ENCODE data around the gene COL12A1.

COL12A1 gene

DNA sequence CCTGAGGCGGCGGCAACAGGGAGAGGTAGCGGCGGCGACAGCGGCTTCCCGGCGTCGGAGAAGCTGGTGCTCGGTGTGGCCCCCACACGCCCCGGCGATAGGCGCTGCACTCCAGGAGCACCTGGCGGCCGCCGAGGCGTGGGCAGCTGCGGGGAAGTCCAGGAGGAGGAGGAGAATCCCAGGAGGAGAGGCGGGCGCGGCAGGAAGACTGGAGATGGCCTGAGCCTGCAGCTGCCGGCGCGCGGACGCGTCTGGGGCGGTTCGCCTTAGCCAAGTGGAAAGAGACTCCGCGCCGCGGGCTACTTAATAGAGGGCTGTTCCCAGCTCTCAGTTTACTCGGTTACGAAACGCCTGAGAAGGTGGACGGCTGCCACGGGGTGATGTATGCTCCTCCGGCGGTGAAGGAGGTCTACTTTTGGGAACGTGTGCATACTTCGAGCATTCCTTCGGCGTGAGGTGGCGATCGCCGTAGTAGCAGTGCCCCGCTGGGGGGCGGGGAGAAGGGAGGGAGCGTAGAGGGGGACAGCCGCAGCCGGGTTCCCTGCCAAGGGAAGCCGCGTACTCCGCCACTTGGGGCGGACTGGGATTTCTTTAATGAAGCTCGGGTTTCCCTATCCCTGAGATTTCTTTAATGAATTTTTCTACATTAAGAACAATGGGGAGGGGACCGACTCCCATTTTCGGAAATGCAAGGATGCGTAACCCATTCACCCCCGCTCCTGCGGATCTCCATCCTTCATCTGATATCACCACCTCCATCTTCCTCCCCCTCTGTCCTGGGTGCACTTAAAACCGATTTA, at the start of gene COL12A1:
COL12A1 (minus strand) TSS at position 278 of the 800 bp plus-strand sequence. CDS start 3,261 bp downstream, outside the sequence.
- DNase-seq, result peak; percentile 48

DNA sequence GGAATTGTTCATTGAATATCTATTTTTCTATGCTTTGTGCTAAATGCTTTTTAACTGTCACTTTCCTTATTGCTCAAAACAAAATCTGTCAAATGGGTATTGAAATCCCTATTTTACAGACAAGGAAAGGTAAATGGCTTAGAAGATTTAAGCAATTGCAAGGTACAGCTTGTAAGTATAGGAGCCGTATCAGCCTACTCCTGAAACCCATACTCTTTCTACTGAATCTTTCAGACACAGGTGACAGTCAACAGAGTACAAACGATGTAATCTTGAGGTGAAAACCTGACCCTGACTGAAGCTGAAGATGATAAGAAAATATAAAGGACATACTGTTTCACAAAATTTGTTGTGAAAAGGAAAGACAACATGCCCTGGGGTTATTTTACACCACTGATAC, 44.7 kb upstream of the COL12A1 start:
- no peak for DNase-seq

DNA sequence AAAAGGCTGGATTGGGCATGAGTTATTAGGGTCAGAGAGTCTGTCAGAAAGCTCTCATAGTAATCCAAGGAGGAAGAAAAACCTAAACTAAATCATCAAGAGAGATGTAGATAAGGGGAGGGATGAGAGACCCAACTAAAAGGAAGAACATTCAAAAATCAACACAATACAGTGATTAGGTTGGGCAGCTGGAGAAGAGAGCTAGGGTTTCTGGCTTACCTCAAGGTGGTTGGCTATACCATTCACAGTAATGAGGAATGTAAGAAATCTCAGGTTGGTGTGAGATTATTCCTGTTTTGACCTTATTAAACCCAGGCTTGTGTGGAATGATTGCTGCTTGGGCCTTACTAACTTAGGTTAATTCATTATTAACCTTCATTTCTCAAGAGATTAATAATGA, 44.0 kb upstream of the COL12A1 start:
- no peak for DNase-seq

DNA sequence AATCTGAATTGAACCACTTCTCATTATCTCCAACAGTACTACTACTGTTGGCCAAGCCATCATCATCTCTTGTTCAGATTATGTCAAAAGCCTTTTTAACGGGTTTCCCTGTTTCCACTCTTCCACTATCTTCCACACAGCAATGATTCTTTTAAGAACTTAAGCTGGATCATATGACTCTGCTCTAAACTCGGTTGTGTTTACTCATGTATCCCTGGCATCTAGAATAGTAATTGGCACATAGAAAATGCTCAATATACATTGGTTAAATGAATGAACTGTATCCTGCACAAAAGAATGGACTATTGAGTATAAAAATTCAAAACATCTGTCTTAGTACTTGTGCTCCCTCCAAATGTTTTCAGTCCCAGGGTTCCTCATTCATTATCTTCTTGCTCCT, 40.5 kb upstream of the COL12A1 start:
- no peak for DNase-seq

DNA sequence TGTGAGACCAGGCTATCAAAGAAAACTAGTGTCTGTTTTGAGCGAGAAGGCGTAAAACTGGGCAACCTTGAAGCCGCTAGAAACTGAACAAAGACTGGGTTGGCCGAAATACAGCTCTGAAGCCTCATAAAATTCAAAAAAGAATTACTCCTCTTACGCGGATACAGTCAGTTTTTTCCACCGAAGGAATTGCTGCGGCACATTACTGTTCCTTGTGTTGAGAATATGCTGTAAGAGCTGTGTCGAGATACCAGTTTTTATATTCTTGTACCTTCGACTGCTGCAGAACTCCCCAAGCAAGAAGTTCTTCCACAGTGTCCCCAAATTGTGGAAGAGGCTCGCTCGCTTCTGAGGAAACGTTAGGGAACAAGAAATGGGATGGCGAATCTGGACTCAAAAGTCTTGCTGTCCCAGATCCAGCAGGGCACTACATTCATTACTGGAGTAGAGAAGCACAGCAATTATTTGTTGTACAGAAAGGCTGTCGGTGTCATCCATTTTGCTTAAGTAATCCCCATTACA, 38.3 kb upstream of the COL12A1 start:
- DNase-seq, result no peak

DNA sequence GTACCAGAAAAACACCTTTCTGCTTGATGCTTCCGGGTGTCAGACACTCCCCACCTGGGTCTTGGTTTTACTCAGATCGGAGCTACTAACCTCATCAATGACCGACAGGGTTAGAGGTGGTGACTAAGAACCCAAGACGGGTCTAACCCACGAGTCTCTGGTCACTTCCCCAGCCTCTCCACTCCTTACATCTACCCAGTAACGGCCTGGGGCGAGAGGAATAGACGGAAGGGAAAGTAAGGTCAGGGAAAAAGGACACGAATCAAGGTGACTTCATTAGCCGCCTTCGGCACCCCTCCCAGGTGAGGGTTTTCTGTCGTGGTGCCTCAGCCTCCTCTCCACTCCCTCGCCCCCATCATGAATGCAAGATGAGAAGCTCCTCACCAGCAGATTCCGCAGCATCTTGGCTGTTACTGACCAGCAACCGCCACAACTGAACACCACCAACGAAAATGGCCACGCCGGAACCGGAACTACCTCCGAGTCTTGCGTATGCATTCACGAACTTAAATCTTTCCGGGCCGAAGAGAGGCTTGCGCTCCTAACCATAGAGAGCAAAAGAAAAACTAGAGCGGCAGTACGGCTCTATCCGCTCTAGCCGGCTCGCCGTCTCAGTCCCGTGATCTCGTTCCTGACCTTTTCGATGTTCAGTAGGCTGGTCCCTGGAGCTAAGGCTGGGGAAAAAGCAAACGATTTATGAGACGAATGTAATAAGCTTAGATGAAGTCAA, 37.6 kb upstream of the COL12A1 start, which contains the start of gene COX7A2:
COX7A2 (minus strand) TSS at position 469 of the 730 bp plus-strand sequence; CDS start at position 402, 67 bp downstream.
- peak; percentile 97 for DNase-seq

DNA sequence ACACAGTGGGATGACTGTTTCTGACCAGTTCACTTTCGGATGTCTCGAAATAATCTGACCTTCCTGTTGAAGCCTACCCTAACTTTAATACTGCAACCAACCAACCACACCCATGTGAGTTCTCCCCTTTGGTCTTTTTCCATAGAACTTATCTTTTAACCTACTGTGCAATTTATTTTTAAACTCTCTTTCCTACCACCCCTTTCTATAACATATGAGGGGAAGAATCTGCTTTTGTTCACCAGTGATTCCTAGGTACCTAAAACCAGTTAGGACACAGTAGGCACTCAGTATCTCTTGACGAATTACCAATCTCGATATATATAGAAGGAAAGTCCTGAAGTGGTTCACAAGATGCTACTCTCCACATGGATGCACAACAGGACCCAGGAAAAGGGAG, 30.8 kb upstream of the COL12A1 start:
- DNase-seq, result no peak

DNA sequence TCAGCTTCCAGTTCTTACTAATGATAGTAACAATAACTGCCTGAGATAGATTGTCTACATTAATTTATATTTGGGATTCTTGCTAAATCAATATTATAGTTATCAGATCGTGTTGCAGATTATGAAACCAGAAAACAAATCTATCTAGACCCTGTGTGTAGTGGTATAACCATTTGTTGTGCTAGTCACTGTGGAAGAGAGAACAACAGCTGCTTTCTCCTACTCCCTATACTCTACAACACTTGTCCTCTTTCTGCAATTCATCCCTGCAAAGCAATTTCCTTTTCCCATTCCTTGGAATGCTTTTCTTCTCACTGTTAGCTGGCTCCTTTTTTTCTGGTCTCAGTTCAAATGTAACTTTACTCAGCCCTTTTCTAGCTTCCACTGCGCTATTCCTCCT, 29.4 kb upstream of the COL12A1 start:
- DNase-seq, result no peak

DNA sequence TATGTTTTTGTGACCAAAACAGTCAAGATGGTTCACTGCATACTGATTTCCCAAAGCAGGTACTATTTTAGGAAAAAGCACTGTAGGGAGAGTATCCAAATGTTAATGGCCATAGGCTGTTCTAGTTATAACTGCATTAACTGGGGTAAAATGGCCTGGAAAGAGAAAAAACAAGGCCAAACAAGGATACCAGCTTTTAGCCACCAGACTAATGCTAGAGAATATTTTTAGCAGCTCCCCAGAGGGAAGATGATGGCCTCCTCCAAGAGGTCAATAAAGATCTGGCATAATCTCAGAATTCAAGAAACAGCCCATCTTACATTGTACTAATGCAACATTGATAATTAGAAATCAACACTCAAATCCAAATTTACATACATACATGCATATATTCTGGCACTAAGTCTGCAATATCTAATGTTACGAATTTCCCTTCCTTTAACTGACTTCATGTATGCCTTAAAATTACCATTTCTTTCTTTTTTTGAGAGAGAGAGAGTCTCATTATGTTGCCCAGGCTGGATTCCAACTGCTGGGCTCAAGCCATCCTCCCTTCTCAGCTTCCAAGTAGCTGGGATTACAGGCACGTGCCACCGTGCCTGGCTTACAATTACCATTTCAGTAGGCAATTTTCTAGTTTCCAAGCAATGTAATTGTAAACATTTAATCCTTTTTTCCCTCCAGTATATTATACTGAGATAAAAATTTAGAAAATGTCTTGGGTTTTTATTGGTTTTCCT, 28.4 kb upstream of the COL12A1 start:
- DNase-seq, result peak; percentile 15

DNA sequence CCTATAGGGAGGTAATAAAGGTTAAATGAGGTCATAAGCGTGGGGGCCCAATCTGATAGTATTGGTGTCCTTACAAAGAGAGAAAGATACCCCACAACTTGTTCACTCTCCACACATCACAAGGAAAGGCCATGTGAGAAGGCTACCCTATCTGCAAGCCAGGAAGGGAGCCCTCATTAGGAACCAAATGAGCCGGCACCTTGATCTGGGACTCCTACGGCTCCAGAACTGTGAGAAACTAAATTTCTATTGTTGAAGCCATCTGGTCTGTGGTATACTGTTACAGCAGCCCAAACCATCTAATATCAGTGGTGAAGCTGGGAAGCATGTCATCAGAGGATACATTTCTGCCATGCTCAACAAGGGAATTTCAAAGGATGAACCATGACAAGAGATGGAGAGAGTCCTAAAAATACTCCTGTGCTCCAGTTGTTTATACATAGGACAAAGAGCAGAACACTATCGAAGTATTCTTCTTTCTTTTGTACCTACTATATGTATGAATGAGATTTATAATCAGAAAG, 27.3 kb upstream of the COL12A1 start:
- DNase-seq, result no peak

DNA sequence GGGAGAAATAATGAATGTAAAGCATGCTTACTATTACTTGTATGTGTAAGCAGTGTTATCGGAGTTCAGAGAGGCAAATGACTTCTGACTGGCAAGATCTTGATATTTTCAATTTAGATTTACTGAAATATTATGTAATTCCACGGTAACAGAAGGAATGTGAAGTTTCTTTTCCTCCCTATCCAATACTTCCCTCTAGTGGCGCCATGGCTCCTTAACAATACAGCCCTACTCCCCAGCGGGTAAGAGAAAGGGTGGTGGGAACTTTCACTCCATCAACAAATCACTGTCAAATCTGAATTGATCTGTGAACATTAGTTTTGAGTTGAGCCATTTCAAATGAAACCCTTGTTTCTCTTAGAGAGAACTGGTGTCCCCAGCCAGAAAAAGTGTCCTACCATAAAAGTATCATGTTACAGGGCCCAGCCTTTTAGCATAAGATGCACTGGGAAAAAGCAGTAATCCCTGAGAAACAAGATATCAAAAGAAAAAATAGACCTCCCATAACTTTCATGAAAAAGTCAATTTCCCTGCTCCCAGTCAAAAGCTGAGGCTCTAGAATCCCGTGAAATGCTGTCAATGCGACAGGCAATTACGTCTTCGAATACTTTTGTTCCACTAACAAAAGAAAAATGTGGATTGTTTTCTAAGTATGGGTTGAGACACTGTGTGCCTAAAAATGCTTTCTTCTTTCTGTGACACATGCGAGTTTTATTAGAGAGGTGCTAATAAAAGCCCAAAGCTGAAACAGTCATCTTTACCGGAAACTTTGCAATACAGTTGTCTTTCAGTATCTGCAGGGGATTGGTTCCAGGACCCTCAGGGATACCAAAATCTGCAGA, 24.9 kb upstream of the COL12A1 start:
- DNase-seq, result peak; percentile 7

DNA sequence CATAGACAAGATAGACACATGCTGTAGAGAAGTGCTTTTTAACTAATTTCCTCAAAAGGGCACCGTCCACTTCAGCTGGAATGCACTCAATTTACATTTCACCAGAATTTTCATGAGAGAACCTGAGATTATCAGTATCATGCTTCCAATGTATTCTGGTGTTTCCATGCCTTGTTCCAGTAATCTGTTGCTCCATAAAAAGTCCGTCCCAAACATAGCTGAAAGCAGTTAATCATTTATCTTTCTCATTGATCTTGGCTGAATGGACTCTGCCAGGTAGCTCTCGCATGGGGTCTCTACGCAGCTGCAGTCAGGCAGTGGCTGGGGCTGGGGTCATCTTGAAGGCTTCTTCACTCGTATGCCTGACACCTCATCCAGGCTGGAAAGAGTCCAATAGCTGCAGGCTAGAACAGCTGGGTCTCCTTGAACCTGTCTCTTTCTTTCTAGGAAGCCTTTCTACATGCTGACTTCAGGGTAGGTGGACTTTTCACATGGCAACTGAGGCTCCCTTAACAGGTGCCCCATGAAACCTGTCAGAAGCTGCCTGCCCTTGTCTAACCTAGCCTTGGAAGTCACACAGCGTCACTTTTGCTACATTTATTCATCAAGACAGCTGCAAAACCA, 18.6 kb upstream of the COL12A1 start:
- DNase-seq, result no peak

DNA sequence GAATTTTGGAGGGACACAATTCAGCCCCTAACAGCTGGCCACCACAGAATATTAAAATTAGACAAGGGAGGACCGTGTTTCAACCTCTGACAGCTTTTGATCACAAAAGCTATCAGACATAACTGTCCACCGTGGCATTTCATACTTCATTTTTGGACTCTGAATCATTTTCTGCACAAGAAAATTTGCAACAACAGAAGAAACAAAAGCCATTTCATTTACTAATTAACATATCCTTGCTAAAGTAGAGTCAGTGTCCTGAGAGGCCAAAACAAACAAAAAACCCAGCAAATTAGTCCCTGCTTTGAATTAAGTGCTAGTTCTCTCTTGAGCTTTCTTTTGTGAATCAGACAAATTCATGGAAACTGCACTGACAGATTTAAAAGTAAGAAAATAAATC, 17.6 kb upstream of the COL12A1 start:
- DNase-seq, result no peak

DNA sequence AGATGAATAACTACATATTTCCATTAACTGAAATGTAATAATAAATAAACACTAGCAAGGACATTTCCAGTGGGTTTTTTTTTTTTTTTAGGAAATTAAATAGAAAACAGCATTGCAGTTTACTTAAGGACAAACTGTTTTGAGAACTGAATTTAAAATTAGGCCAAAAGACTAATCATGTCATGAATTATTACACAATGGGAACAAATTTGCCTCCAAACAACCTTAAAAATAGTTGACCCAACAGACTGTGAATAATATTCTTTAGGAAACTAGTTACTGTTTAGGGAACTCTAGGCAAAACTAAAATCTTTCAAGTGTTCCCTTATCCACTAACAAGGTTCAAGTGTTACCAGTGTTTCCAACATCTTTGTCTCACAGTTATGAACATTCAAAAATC, 16.4 kb upstream of the COL12A1 start:
- DNase-seq, result no peak

DNA sequence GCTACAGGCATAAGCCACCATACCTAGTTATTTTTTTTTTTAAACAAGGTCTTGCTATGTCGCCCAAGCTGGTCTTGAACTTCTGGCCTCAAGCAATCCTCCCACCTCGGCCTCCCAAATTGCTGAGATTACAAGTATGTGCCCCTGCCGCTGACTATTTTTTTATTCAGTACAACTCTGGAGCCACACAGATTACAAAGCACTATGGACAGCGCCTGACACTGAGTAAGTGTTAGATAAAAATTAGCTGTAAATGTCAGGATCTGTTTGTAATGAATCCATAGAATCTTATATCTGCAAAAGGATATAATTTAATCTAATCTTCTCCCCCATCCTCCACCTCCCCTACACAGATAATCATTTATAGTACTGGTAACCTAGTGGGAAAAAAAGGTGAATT, 15.3 kb upstream of the COL12A1 start:
- DNase-seq, result no peak

DNA sequence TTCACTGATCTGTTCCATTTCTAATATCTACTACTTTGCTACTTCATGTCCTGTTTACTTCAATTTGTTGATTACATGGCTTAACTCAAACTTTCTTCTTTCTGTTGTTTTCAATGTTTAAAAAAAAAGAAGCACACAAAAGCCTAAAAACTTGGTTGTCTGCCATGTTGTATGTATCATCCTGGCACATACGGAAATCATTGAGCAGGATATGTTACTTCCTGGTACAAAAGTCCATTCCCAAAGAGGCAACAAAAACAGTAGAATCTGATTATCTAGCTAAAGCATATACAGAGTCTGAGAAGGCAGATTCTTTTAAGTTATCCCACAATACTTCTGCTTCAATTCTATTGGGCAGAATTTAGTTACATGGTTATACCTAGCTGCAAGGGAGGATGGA, 14.5 kb upstream of the COL12A1 start:
- no peak for DNase-seq

DNA sequence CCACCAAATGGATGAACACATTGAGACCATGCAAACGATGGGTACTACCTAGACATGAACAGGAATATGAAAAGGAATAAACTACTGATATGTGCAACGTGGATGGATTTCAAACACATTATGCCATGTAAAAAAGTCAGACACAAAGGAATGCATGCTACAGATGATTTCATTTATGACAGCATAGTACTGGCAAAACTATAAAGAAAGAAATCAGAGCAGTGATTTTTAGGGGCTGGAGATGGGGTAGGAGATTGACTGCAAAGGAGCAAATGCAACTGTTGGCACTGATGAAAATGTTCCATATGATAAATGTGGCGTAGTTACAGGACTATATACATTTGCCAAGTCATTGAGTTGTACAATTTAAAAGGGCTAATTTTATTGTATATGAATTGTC, 13.4 kb upstream of the COL12A1 start:
- no peak for DNase-seq

DNA sequence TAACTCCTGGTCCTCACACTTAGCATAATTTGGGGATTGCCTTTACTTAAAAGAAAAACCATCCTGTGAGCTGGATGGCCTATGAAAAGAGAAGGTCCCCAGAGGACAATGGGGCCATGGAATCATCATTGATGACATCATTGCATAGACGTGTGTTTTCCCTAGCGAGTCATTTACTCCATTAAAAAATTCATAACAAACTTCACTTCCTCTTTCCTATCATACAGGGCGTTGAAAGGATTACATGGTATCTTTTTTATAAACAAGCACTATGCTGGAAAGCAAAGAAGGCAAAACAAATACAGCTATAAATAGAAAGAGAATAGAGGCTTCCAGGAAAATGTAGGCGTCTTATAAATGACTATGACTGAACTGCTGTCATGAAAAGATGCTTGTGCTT, 11.3 kb upstream of the COL12A1 start:
- DNase-seq, result no peak

DNA sequence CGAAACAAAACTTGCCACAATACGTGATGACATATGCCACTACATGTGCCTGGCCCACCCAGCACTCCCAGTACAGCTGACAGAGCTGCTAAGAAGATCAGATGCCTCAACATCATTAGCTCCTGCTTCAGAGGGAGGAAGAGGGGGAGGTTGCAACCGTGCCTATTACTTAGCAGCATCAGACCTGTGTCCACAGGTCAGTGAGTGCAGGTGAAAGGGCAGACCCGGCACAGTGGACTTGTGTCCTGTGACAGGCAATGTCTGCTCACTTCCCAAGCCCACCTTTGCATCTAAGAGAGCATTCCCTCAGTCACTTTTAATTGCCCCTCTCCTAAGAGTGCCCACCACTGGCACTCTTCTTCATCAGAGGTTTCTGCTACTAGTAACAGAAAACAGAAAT, 9.4 kb upstream of the COL12A1 start:
- no peak for DNase-seq

DNA sequence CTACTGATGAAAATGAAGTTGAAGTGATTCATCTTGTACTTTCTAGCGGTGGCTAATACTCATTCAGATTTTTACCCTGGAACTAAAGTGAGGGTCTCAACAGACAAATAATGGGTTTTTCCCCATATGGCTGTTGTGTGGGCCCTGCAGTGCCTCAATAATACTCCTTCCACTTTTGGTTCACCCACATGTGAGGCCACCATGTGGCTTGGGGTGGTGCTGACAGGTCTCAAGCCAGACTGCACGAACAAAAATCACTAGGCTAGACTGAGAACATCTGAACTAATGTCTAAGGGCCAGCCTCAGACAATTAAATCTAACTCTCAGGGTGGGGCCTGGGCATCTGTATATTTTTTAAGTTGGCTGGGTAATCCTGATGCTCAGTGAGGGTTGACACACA, 7.9 kb upstream of the COL12A1 start:
- no peak for DNase-seq

DNA sequence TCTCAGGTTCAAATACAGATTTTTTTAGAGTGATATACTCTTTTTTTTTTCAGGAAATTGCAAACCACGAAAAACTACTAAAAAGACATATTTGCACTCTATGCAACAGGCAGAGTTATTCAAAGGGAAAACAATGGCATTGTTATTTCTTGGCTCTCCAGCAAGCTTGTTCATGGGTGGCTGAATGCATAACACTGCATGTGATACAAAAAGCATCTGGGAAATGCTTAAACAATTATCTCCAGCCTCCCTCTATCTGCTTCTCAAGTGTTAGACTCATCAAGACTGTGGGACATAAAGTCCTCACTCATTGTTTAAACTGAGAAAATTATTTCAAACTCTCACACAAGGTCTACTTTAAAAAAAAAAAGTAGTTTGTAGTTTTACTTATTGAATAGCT, 7.3 kb upstream of the COL12A1 start:
- no peak for DNase-seq

Data from NCI-H1092 treated with DMSO at 0.1 percent for 48 hours (cell line).